ENCODE results near the gene MRPS35.

DNA sequence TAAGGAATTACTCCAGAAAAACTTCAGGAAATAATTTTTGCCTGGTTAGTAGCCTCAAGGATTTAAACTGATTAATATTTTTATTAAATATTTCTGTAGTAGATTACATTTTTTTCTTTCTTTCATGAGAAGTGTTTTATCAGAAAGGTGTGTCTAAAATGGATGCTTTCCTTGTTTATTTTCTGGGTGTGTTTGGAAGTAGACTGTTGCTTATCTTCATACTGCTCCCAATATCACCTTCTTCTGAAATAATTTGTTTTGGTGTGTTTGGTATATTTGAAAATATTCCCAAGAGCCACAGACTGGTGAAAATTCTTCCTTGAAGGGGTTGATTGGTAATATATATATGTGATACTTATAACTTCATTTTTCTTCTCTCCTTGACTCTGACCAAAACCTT, 24.5 kb upstream of the MRPS35 start:
- TF ChIP-seq, protein P1, sequence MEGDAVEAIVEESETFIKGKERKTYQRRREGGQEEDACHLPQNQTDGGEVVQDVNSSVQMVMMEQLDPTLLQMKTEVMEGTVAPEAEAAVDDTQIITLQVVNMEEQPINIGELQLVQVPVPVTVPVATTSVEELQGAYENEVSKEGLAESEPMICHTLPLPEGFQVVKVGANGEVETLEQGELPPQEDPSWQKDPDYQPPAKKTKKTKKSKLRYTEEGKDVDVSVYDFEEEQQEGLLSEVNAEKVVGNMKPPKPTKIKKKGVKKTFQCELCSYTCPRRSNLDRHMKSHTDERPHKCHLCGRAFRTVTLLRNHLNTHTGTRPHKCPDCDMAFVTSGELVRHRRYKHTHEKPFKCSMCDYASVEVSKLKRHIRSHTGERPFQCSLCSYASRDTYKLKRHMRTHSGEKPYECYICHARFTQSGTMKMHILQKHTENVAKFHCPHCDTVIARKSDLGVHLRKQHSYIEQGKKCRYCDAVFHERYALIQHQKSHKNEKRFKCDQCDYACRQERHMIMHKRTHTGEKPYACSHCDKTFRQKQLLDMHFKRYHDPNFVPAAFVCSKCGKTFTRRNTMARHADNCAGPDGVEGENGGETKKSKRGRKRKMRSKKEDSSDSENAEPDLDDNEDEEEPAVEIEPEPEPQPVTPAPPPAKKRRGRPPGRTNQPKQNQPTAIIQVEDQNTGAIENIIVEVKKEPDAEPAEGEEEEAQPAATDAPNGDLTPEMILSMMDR (IDR thresholded peaks at IDR 0.05; ENCODE audit: low read length) = no peak
- no peak for TF ChIP-seq EZH2 (IDR thresholded peaks at IDR 0.05; ENCODE audit: borderline replicate concordance, low read length)
